SIG-M5 treated with dmso at 0.1 percent for 504 hours (cell line): ENCODE measurements around the gene ACOT7.
A peak's percentile ranks its signal among the peaks of the same experiment; 100 is the strongest.
"Not testable (repeated sequence)": the region's sequence is repeated elsewhere in the genome, so short reads cannot be mapped to it uniquely, and the experiment has no call there.

Experiments used
- DNase-seq: peaks from one replicate; lab custom pipeline; 2025; ENCODE audit not compliant: unreplicated experiment; lab: John Stamatoyannopoulos, UW

Gene ACOT7

DNA sequence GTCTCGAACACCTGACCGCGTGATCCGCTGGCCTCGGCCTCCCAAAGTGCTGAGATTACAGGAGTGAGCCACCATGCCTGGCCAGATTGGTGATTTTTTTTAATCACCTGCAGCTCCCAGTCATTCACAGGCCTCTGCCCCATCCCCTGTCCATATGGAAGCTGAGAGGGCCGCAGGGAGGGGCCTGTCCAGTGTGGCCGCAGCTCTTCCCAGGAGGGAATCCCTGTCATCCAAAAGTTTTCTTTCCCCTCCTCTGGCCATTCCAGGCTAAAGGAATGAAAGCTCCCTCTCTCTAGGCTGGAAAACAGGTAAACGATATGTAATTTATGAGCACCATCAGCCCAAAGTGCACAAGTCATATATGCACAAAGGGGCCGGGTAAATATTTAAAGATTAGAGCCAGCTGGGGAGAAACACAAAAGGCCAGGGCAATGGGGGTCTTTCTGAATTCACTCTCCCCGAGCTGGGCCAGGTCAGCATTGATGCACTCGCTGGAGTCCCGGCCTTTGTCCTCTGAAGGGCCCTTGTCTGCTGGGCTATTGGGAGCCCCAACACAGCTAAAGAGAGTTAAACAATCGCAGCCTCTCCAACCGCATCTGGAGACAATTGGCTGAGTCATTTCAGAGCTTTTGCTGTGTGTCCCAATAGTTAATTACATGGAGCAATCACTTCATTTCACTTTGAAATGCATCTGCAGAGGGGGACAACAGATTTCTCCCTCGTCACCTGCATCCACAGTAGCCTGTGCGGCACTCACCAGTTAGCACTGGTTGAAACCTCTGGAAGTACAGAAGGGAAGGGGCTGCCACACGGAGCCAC, 153.4 kb downstream of the ACOT7 start:
- peak; percentile 49 for DNase-seq

GRCh38 chr1:6239213-6239752, 154.3 kb downstream of the ACOT7 start:
- DNase-seq, result no peak

DNA sequence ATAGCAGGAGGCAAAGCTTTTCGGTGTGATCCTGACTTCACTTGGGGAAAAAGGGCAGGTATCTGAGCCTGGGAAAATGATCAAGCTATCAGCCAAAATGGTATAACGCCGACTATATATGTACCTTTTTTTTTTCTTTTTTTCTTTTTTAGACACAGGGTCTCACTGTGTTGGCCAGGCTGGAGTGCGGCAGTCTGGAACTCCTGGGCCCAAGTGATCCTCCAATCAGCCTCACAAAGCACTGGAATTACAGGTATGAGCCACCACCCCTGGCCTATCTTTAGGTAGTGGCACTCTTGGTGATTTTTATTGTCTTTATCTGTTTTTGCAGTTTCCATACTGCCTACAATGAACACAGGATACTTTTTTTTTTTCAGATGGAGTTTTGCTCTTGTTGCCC, 156.5 kb downstream of the ACOT7 start:
- DNase-seq, result no peak

DNA sequence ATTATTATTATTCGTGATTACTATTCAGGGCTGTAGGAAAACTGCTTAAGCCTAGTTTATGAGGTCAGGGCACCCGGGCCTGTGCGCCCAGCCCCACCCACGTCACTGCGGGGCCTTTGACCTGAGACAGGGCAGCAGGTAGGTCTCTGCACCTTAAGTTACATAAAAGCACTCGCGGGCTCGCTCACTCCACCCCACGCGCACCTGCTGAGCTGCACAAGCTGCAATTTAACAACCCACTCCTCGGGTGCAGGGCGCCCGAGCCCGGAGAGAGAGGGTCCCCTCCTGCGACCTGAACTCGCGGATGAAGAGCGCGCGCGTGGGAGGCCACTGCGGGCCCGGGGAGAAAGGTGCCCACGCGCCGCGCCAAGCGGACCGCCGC, 158.3 kb downstream of the ACOT7 start:
- DNase-seq, result no peak

GRCh38 chr1:6234502-6235295, 158.9 kb downstream of the ACOT7 start:
- DNase-seq, result peak; percentile 27

DNA sequence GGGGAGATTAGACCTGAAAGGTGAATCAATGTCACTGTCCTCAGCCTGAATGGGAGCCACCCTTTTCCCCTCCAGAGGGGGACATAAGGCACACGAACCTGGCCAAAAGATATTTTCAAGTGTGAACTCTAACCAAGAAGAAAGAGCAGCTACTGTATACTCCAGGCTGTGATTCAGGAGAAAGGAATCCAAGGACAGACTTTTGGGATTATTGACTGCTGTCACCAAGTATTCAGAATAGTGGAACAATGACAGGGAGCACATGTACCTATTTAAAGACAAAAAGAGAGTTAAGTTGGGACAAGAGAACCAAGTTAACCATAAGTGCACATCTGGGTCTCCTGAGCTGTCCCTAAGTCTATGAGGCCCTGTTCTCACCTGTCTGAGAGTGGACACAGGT, 160.2 kb downstream of the ACOT7 start:
- DNase-seq, result no peak

GRCh38 chr1:6225651-6226050, 167.9 kb downstream of the ACOT7 start:
- DNase-seq, result no peak

DNA sequence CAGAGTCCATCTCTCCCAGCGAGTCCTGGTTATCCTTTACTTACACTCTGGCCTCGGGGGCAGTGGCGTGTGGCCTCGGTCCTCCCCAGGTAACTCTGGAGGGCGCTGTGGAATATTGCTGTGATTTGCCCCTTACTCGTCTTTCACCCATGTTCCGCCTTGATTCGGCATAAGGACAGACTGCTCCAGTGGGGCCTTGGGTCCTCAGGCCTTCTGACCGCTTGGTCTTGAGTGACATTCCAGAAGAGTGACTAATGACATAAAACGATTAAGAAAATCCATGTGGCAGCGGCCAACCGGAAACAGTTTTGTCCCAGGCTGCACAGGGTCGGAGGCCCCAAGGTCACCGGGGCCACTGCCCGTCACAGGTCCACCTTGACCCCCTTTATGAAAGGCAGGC, 168.8 kb downstream of the ACOT7 start:
- no peak for DNase-seq

- DNase-seq, result no peak
These were observed 169.9 kb downstream of the ACOT7 start for GRCh38 chr1:6223617-6224016.

DNA sequence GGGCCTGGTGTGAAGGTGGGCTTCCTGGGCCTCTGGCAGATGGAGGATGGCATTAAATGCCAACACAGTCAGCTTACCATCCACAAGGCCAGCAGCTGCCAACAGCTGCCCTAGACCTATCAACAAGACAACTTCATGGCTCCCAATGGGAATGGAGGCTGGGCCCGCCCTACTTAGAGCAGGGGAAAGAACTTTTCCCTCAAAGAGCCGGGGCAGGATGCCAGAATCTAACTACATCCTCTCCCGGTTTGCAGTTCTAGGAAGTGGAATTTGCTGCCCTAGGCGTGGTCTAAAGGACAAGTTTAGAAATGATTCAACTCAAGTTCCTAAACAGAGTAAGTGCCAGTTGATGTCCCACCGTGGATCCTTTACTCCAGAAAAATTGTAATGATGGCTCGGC, 170.9 kb downstream of the ACOT7 start:
- DNase-seq, result no peak

DNA sequence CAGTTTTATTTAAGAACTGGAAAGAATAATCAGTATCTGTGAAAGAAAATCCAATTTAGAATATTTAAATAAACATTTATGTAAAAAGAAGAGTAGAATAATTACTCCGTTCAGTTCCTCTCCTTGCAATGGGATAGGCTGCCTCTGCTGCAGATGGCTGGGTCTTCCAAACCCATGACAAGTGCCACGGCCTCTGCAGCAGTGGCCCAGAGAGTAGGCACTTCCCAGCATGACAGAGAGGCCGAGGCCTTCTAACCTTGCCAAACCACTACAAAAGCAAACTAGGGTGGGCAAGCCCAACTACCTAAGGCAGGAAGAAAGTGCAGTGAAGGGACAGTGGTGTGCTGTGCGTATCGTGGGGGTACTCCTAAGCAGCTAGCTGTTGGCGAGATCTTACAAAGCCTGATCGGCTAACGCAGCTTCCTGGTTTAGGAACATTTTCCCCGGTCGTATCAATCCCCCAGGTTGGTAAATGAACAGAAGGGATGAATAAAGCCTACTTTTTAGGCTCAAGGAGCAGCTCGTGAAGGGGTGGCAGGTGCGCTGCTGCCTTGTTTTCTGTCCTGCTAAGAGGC, 172.3 kb downstream of the ACOT7 start:
- DNase-seq, result no peak

DNA sequence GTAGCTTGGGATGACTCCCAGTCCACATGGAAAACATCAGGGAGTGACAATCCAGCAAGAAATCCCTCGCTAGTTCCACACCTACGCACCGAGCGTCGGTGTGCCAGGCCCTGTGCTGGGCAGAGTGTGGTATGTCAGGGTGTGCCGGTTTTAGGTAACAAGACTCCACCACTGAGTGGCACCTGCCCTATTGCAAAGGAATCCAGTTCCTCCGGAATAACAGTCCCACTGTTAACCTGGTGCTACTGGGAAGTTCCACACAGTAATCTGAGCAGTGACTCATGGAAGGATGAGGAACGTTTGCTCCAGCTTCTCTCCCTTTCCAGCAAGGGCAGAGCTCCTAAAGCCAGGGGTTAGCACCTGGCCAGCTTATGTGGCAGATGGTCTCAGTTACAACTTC, 173.3 kb downstream of the ACOT7 start:
- DNase-seq, result peak; percentile 42

DNA sequence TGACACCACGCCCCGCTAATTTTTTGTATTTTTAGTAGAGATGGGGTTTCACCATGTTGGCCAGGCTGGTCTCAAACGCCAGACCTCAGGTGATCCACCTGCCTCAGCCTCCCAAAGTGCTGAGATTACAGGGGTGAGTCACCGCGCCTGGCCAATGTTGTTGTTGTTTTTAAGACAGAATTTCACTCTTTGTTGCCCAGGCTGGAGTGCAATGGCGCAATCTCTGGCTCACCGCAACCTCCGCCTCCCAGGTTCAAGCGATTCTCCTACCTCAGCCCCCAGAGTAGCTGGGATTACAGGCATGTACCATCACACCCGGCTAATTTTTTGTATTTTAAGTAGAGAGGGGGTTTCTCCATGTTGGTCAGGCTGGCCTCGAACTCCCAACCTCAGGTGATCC, 173.9 kb downstream of the ACOT7 start:
- not testable (repeated sequence) for DNase-seq

GRCh38 chr1:6218375-6219164, 175.0 kb downstream of the ACOT7 start:
- DNase-seq, result no peak
